ENCODE data around the gene SURF1.
"Not testable (repeated sequence)": the region's sequence is repeated elsewhere in the genome, so short reads cannot be mapped to it uniquely, and the experiment has no call there.

SURF1 gene

DNA sequence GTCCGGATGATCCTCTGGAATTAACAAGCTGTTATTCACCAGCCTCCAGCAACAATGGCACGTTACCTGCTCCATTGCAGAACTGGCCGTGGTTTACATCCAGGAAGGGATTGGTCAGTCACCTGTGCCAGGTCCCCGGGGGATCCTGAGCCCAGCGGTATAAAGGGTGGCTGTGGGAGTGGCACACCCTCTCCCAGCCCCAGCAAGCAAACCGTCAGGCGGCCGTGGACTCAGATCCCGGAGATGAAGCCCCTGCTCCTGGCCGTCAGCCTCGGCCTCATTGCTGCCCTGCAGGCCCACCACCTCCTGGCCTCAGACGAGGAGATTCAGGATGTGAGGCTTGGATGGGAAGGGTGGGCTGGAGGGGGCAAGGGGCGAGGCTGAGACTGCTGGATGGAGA is 38.7 kb downstream of the SURF1 start:
- H3K4me3 ChIP-seq (ENCODE audit: low read length in 2 of 2); H3K27ac ChIP-seq (ENCODE audit: low read length); H3K36me3 ChIP-seq (ENCODE audit: control insufficient read depth in 2 of 2, insufficient read depth in 2 of 2, low read length in 2 of 2); H3K27me3 ChIP-seq (ENCODE audit: control insufficient read depth in 1 of 2, insufficient read depth in 2 of 2, low read length in 2 of 2); H3K9me3 ChIP-seq (ENCODE audit: control insufficient read depth in 2 of 2, low read length in 2 of 2); H3K4me1 ChIP-seq (ENCODE audit: control insufficient read depth, insufficient read depth, low read length); H3K9ac ChIP-seq (ENCODE audit: low read length in 2 of 2): not testable (repeated sequence)

DNA sequence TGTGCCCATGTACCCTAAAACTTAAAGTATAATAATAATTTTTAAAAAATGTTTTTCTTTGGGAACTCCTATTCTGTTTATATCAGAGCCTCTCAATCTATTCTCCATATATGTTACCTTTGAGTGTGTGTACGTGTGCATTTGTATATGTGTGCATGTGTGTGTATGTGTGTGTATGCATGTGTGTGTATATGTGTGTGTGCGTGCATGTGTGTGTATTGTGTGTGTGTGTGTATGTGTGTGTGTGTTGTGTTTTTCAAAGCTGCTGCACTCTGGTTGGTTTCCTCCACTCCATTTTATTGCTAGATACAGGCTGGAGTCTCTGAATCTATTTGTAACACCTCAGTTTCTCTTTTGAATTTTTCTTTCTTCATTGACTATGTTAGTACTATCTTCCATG is 40.3 kb downstream of the SURF1 start:
- no peaks in the 10 kb centered on the region for H3K36me3 ChIP-seq (ENCODE audit: control insufficient read depth in 2 of 2, insufficient read depth in 2 of 2, low read length in 2 of 2)
- no peaks in the 10 kb centered on the region for H3K27me3 ChIP-seq (ENCODE audit: control insufficient read depth in 1 of 2, insufficient read depth in 2 of 2, low read length in 2 of 2)
- no peaks in the 10 kb centered on the region for H3K4me1 ChIP-seq (ENCODE audit: control insufficient read depth, insufficient read depth, low read length)
- H3K9ac ChIP-seq (ENCODE audit: low read length in 2 of 2) = no peak overlapping the region
- no peak overlapping the region for H3K4me3 ChIP-seq (ENCODE audit: low read length in 2 of 2)
- H3K27ac ChIP-seq (ENCODE audit: low read length) = no peak overlapping the region
- H3K9me3 ChIP-seq (ENCODE audit: control insufficient read depth in 2 of 2, low read length in 2 of 2) = no peaks in the 10 kb centered on the region

DNA sequence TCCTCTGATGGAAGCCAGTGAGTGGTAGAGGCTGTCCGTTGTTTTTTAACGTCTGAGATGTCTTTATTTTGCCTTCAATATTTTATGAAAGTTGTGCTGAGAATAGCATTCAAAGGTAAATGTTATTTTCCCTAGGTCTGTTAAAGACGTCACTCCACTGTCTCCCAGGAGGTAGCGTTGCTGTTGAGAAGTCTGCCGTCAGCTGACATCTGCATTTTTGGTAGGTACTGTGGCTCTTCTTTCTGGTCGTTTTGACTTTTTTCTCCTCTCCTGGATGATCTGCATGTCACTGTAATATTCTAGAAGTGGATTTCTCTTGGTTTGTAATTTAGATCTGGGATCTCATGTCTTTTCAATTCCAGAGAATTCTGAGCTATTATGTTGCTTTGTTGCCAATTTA is 46.7 kb downstream of the SURF1 start:
- H3K27ac ChIP-seq (ENCODE audit: low read length) = no peak overlapping the region
- peaks cover 0 to 7% of the 10 kb centered on the region in 2 donors for H3K27me3 ChIP-seq (ENCODE audit: control insufficient read depth in 1 of 2, insufficient read depth in 2 of 2, low read length in 2 of 2)
- no peaks in the 10 kb centered on the region for H3K36me3 ChIP-seq (ENCODE audit: control insufficient read depth in 2 of 2, insufficient read depth in 2 of 2, low read length in 2 of 2)
- no peaks in the 10 kb centered on the region for H3K9me3 ChIP-seq (ENCODE audit: control insufficient read depth in 2 of 2, low read length in 2 of 2)
- no peak overlapping the region for H3K4me3 ChIP-seq (ENCODE audit: low read length in 2 of 2)
- no peaks in the 10 kb centered on the region for H3K4me1 ChIP-seq (ENCODE audit: control insufficient read depth, insufficient read depth, low read length)
- no peak overlapping the region for H3K9ac ChIP-seq (ENCODE audit: low read length in 2 of 2)

DNA sequence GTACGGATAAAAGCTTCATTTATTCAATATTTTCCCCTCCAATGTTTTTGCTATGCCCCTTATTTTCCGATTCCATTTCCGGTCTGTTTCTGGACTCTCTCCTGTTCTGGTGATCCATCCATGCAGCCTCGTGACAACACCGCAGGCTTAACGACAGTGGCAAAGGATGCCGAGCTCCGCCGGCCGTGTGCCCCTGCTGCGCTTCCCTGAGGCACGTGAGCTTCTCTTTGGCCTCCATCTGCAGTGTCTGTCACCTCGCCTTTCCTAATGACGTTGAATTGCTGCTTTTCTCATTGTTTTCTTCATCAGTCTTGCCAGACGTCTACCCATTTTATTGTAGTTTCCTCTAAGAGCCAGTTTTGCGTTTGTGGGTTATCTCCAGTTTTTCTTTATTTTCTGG is 49.0 kb downstream of the SURF1 start:
- Histone ChIP-seq H3K36me3 (ENCODE audit: control insufficient read depth in 2 of 2, insufficient read depth in 2 of 2, low read length in 2 of 2) (no peaks in the 10 kb centered on the region), H3K9ac (ENCODE audit: low read length in 2 of 2) (no peak overlapping the region), H3K27me3 (ENCODE audit: control insufficient read depth in 1 of 2, insufficient read depth in 2 of 2, low read length in 2 of 2) (peaks cover 0 to 10% of the 10 kb centered on the region in 2 donors), H3K4me1 (ENCODE audit: control insufficient read depth, insufficient read depth, low read length) (no peaks in the 10 kb centered on the region), H3K9me3 (ENCODE audit: control insufficient read depth in 2 of 2, low read length in 2 of 2) (no peaks in the 10 kb centered on the region), H3K4me3 (ENCODE audit: low read length in 2 of 2) (no peak overlapping the region), H3K27ac (ENCODE audit: low read length) (no peak overlapping the region)

DNA sequence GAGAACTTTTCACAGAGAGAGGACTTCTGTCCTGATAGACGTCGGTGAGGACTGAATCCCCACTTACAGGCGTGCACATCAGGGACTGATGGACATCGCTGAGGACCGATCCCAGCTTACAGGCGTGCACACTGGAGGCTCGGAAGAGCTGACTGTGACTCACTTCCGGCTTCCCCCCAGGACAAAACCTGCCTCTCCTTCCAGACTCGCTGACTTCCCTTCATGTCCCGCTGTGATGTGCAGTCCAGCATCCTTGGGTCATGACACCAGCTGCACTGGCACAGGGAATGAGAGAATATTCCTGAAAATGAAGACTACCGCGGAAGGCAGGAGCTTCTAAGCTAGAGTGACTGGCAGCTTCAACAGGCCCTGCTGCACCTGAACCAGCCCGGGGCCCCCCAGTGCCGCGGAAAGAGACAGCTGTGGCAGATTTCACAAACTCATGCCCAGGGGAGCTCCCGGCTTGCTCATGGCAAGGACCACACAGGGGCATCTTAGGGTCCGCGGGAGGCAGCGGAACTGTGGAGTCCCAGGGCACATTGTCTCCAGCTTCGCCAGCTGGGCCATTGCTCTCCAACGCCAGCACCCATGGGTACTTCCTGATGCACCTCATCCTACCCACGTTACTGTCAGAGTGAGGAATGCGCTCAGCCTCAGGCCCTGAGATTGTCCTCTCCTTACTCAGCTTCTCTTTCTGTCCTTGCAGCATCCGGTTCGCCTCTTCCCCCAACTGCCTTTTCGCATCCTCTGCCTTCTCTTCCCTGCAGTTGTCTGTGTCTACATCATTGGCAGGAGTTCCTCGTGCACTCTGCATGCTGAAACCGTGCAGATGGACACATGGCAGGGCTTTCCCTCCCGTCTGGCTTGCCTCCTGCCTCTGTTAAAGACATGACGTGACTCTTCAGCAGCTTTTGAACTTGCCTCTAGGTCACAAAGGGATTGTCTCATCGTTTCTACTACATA is 49.8 kb downstream of the SURF1 start:
- no peak overlapping the region for H3K9ac ChIP-seq (ENCODE audit: low read length in 2 of 2)
- H3K36me3 ChIP-seq (ENCODE audit: control insufficient read depth in 2 of 2, insufficient read depth in 2 of 2, low read length in 2 of 2) = no peaks in the 10 kb centered on the region

DNA sequence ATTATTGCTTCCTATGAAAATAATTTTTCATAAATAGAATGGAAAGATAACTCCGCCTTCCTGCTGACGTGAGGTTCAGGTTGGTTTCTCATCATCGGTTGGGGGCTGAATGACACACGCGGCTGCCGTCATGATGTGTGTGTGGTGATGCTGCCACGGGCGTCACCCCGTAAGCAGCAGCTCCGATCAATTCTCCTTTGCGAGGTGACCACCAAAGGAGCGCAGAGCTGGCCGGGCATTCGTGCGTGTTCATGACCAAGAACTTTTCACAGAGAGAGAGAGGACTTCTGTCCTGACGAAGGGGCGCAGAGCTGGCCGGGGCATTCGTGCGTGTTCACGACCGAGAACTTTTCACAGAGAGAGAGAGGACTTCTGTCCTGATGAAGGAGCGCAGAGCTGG is 50.6 kb downstream of the SURF1 start:
- Histone ChIP-seq H3K36me3 (ENCODE audit: control insufficient read depth in 2 of 2, insufficient read depth in 2 of 2, low read length in 2 of 2) (no peaks in the 10 kb centered on the region), H3K4me1 (ENCODE audit: control insufficient read depth, insufficient read depth, low read length) (no peaks in the 10 kb centered on the region), H3K4me3 (ENCODE audit: low read length in 2 of 2) (no peak overlapping the region), H3K27me3 (ENCODE audit: control insufficient read depth in 1 of 2, insufficient read depth in 2 of 2, low read length in 2 of 2) (peaks cover 0 to 12% of the 10 kb centered on the region in 2 donors), H3K9ac (ENCODE audit: low read length in 2 of 2) (no peak overlapping the region), H3K27ac (ENCODE audit: low read length) (no peak overlapping the region), H3K9me3 (ENCODE audit: control insufficient read depth in 2 of 2, low read length in 2 of 2) (no peaks in the 10 kb centered on the region)

More for the DNA sequence above, 49.8 kb downstream of the SURF1 start:
- Histone ChIP-seq H3K4me3 (ENCODE audit: low read length in 2 of 2) (no peak overlapping the region), H3K27ac (ENCODE audit: low read length) (no peak overlapping the region), H3K4me1 (ENCODE audit: control insufficient read depth, insufficient read depth, low read length) (no peaks in the 10 kb centered on the region), H3K9me3 (ENCODE audit: control insufficient read depth in 2 of 2, low read length in 2 of 2) (no peaks in the 10 kb centered on the region), H3K27me3 (ENCODE audit: control insufficient read depth in 1 of 2, insufficient read depth in 2 of 2, low read length in 2 of 2) (peaks cover 0 to 12% of the 10 kb centered on the region in 2 donors)

DNA sequence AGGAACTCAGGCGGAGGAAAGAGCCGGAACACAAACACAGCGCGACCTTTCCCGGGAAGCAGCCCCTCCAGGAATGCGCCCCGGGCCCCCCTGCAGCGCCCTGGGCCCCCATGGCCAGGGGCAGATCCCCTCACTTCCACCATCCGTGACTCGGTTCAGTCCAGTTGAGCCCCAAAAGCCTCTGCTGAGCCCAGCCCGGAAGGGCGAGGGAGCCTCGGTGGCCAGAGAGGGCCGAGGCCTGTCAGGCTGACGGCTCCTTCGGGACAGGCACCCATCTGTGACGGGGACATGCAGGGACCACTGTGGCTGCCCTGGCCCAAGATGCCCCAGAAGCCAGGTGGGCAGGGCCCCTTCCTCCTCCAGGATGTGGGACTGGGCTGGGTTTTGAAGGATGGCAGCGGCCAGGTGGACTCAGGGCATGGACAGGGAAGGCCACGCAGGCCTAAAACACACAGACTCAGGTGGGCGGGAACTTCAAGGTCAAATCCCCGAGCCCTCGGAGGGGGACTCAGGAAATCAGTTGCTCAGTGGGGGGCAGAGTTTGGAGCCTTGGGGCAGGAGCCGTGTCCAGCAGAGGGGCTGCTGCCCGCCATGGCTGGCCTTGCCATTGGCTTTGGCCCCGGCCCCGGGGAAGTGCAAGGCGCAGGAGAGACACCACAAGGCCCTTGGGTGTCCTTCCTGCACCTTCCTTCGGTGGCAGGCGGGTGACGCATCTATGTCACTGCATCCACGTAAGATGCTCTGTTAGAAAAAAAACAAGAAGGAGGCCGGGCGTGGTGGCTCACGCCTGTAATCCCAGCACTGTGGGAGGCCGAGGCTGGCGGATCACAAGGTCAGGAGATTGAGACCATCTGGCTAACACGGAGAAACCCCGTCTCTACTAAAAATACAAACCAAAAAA is 51.6 kb downstream of the SURF1 start:
- no peaks in the 10 kb centered on the region for H3K4me1 ChIP-seq (ENCODE audit: control insufficient read depth, insufficient read depth, low read length)
- H3K27me3 ChIP-seq (ENCODE audit: control insufficient read depth in 1 of 2, insufficient read depth in 2 of 2, low read length in 2 of 2) = peaks cover 0 to 12% of the 10 kb centered on the region in 2 donors
- no peak overlapping the region for H3K9ac ChIP-seq (ENCODE audit: low read length in 2 of 2)
- no peak overlapping the region for H3K4me3 ChIP-seq (ENCODE audit: low read length in 2 of 2)
- H3K36me3 ChIP-seq (ENCODE audit: control insufficient read depth in 2 of 2, insufficient read depth in 2 of 2, low read length in 2 of 2) = no peaks in the 10 kb centered on the region
- no peak overlapping the region for H3K27ac ChIP-seq (ENCODE audit: low read length)
- no peaks in the 10 kb centered on the region for H3K9me3 ChIP-seq (ENCODE audit: control insufficient read depth in 2 of 2, low read length in 2 of 2)

DNA sequence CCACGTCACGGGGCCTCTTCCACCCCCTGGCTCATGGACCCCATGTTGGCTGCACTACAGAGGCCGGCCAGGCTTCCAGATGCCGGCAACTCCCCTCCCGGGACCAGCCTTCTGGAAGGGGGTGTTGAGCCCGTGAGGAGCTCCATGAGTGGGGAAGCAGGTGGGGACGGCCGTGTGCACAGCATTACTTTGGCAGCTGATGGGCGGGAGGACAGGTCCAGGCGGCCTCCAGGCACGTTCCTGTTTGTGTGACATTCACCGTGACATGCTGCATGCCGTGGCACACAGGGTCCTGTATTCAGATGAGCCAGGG is 52.2 kb downstream of the SURF1 start:
- Histone ChIP-seq H3K27me3 (ENCODE audit: control insufficient read depth in 1 of 2, insufficient read depth in 2 of 2, low read length in 2 of 2) (peaks cover 0 to 9% of the 10 kb centered on the region in 2 donors), H3K36me3 (ENCODE audit: control insufficient read depth in 2 of 2, insufficient read depth in 2 of 2, low read length in 2 of 2) (no peaks in the 10 kb centered on the region), H3K9me3 (ENCODE audit: control insufficient read depth in 2 of 2, low read length in 2 of 2) (no peaks in the 10 kb centered on the region), H3K27ac (ENCODE audit: low read length) (no peak overlapping the region), H3K4me3 (ENCODE audit: low read length in 2 of 2) (no peak overlapping the region), H3K9ac (ENCODE audit: low read length in 2 of 2) (no peak overlapping the region), H3K4me1 (ENCODE audit: control insufficient read depth, insufficient read depth, low read length) (no peaks in the 10 kb centered on the region)

DNA sequence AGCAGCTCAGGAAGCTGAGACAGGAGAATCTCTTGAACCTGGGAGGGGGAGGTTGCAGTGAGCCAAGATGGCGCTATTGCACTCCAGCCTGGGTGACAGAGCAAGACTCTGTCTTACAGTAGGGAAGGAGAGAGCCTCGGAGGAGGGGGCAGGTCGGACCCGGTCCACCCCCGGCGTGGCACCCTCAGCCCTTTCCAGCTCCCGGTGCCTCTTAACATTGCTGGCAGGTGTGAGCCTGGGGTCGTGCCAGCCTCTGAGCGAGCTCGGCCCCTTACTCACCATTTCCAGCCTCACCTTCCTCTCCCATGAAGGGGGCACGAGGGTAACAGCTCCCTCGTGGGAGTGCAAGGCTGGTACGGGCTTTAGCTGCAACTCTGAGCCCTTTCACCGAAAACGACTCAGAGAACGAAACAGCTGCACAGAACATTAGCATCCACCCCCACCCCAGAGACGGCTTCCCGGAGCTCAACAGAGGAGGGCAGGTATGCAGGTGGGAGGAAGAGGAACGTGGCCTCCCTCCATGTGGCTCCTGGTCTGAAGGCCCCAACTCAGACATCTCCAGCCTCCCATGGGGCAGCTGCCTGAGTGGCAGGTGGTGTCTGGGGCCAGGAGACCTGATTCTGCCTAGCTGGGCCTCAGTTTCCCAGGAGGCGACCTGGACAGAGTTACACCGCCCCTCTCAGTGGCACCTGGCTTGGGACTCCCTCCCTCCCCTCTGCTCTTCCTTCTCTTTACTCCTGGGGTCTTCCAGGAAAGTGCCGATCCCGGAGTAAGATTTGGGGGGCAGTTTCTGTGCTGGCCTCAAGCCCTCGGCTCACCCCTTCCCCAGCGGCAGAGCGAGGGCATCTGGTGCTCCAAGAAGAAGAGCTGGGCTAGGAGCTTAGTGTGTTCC is 52.8 kb downstream of the SURF1 start:
- Histone ChIP-seq H3K27me3 (ENCODE audit: control insufficient read depth in 1 of 2, insufficient read depth in 2 of 2, low read length in 2 of 2) (peaks cover 0 to 9% of the 10 kb centered on the region in 2 donors), H3K9me3 (ENCODE audit: control insufficient read depth in 2 of 2, low read length in 2 of 2) (no peaks in the 10 kb centered on the region), H3K9ac (ENCODE audit: low read length in 2 of 2) (no peak overlapping the region), H3K36me3 (ENCODE audit: control insufficient read depth in 2 of 2, insufficient read depth in 2 of 2, low read length in 2 of 2) (no peaks in the 10 kb centered on the region), H3K4me3 (ENCODE audit: low read length in 2 of 2) (no peak overlapping the region), H3K4me1 (ENCODE audit: control insufficient read depth, insufficient read depth, low read length) (no peaks in the 10 kb centered on the region), H3K27ac (ENCODE audit: low read length) (no peak overlapping the region)

Data from stomach smooth muscle (tissue), 2 donors.